Peyer's patch (tissue), 4 donors: ENCODE data around the gene WIPF2. TPM values are rescaled to one million over a fixed set of nuclear protein-coding genes. Genes with fewer than 3 reads are reported as not detected.
"Not testable (repeated sequence)": the region's sequence is repeated elsewhere in the genome, so short reads cannot be mapped to it uniquely, and the experiment has no call there.

Experiments used
- DNase-seq, 3 donors: peaks; one replicate each; pipeline ENCODE4 v3.0.0-alpha.2; 2017 to 2019
- H3K27ac ChIP-seq, 4 donors: fragments of 200-600 bp; sonication (generic); one replicate each; pipeline ENCODE4 v1.5.1; 2016 to 2019
- H3K27me3 ChIP-seq, 2 donors: fragments of 200-600 bp; sonication (generic); one replicate each; pipeline ENCODE4 v1.5.1; 2019
- H3K36me3 ChIP-seq, 3 donors: fragments of 200-600 bp; sonication (generic); one replicate each; pipeline ENCODE4 v1.5.1; 2016 to 2019
- H3K4me1 ChIP-seq, 4 donors: fragments of 200-600 bp; sonication (generic); one replicate each; pipeline ENCODE4 v1.5.1; 2016 to 2019
- H3K4me3 ChIP-seq, 4 donors: fragments of 200-600 bp; sonication (generic); 1 replicate in 3 of 4; 2 replicates in 1 of 4; pipeline ENCODE4 v1.5.1; 2016 to 2019; ENCODE audit warnings: mild to moderate bottlenecking in 1 of 4
- H3K9me3 ChIP-seq, 4 donors: fragments of 200-600 bp; sonication (generic); one replicate each; pipeline ENCODE4 v1.5.1; 2016 to 2019; ENCODE audit warnings: mild to moderate bottlenecking in 1 of 4
- POLR2A ChIP-seq, 2 donors: fragments of 450-650 bp; IDR thresholded peaks; one replicate each; pipeline ENCODE4 v1.5.1; 2017; ENCODE audit warnings: antibody characterized with exemption in 2 of 2, mild to moderate bottlenecking in 2 of 2, moderate library complexity in 2 of 2
- total RNA-seq, 4 donors: library from RNA; depleted of rRNA; stranded (reverse); fragments of >200 nt; gene quantifications; one replicate each; pipeline ENCODE4 v1.1.0, GENCODE V29; 2016
- TF ChIP-seq, protein P1 (sequence below), 6 experiments: fragments of 450-650 bp in 4 of 6; fragments of 200-600 bp in 2 of 6; sonication (generic) in 1 of 6; IDR thresholded peaks; one replicate each; pipeline ENCODE4 v1.5.1; 2017 to 2019; ENCODE audit warnings: antibody characterized with exemption in 6 of 6, mild to moderate bottlenecking in 3 of 6, moderate library complexity in 1 of 6

The WIPF2 gene
- total RNA-seq, 4 donors from 2014 or later, result 20.6 to 34.3 (median 26.8) TPM

DNA sequence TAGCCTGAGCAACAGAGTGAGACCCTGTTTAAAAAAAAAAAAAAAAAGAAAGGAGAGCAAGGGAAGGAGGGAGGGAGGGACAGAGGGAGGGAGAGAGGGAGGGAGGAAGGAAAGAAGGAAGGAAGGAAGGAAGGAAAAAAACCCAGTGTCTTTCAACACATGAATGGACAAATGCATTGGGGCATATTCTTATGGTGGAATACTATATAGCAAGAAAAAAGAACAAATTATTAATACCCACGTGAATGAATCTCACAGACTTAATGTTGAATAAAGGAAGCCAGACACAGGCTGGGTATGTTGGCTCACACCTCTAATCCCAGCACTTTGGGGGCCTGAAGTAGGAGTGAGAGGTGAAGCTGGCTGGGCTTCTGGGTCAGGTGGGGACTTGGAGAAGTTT lies 21.6 kb upstream of the WIPF2 start:
- no peak for DNase-seq
- Histone ChIP-seq H3K27me3 (no peaks in the 10 kb centered on the region), H3K9me3 (no peaks in the 10 kb centered on the region), H3K27ac (no peak overlapping the region), H3K4me1 (peaks cover 0 to 3% (median 0%) of the 10 kb centered on the region in 4 donors), H3K4me3 (no peak overlapping the region), H3K36me3 (peaks cover 0 to 13% (median 0%) of the 10 kb centered on the region in 3 donors)
- TF ChIP-seq POLR2A (IDR thresholded peaks at IDR 0.05), result no peak
- TF ChIP-seq, protein P1, sequence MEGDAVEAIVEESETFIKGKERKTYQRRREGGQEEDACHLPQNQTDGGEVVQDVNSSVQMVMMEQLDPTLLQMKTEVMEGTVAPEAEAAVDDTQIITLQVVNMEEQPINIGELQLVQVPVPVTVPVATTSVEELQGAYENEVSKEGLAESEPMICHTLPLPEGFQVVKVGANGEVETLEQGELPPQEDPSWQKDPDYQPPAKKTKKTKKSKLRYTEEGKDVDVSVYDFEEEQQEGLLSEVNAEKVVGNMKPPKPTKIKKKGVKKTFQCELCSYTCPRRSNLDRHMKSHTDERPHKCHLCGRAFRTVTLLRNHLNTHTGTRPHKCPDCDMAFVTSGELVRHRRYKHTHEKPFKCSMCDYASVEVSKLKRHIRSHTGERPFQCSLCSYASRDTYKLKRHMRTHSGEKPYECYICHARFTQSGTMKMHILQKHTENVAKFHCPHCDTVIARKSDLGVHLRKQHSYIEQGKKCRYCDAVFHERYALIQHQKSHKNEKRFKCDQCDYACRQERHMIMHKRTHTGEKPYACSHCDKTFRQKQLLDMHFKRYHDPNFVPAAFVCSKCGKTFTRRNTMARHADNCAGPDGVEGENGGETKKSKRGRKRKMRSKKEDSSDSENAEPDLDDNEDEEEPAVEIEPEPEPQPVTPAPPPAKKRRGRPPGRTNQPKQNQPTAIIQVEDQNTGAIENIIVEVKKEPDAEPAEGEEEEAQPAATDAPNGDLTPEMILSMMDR (IDR thresholded peaks at IDR 0.05), result no peak

DNA sequence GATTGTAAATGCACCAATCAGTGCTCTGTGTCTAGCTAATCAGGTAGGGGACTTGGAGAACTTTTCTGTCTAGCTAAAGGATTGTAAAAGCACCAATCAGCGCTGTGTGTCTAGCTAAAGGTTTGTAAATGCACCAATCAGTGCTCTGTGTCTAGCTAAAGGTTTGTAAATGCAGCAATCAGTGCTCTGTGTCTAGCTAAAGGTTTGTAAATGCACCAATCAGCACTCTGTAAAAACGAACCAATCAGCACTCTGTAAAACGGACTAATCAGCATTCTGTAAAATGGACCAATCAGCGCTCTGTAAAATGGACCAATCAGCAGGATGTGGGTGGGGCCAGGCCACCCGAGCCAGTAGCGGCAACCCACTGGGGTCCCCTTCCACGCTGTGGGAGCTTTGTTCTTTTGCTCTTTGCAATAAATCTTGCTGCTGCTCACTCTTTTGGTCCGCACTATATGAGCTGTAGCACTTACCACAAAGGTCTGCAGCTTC lies 21.1 kb upstream of the WIPF2 start:
- H3K4me3 ChIP-seq, H3K36me3 ChIP-seq, H3K4me1 ChIP-seq, H3K27ac ChIP-seq, DNase-seq, H3K9me3 ChIP-seq, H3K27me3 ChIP-seq: not testable (repeated sequence)

DNA sequence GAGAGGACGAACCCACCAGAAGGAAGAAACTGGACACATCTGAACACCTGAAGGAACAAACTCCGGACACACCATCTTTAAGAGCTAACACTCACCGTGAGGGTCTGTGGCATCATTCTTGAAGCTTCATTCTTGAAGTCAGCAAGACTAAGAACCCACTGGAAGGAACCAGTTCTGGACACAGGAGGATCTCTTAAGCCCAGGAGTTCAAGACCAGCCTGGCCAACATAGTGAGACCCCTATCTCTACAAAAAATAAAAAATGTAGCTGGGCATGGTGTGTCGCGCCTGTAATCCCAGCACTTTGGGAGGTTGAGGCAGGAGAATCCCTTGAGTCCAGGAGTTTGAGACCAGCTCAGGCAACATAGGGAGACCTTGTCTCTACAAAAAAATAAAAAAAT lies 20.5 kb upstream of the WIPF2 start:
- no peak overlapping the region for H3K27ac ChIP-seq
- peaks cover 0 to 6% (median 0%) of the 10 kb centered on the region in 4 donors for H3K4me1 ChIP-seq
- TF ChIP-seq POLR2A (IDR thresholded peaks at IDR 0.05), result no peak
- TF ChIP-seq, protein P1 (IDR thresholded peaks at IDR 0.05), result no peak
- H3K27me3 ChIP-seq, result no peaks in the 10 kb centered on the region
- no peaks in the 10 kb centered on the region for H3K9me3 ChIP-seq
- H3K4me3 ChIP-seq, result no peak overlapping the region
- no peak for DNase-seq
- peaks cover 0 to 3% (median 0%) of the 10 kb centered on the region in 3 donors for H3K36me3 ChIP-seq

DNA sequence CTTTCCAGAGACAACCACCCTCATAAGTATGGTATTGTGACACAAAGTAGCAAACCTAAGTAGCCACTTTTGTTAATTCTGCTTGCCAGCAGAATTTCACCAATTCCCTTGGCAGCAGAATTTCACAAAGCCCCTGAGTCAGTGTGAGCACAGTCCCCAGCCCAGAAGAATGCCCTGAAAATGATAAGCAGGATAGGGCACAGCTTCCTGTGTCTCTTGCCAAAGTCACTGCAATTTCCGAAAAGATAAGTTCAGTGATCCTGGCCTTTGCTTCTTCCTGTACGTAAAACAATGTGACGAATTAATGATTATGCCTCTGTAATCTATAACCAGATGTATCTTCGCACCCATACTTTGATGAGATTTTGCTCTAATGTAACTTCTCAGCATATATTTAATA lies 16.0 kb upstream of the WIPF2 start:
- no peaks in the 10 kb centered on the region for H3K36me3 ChIP-seq
- H3K27ac ChIP-seq, result peak overlapping the region in 1 of 4 donors; percentile 47
- no peak overlapping the region for H3K4me3 ChIP-seq
- H3K27me3 ChIP-seq, result no peaks in the 10 kb centered on the region
- TF ChIP-seq, protein P1 (IDR thresholded peaks at IDR 0.05), result no peak
- no peak for TF ChIP-seq POLR2A (IDR thresholded peaks at IDR 0.05)
- DNase-seq, result no peak
- H3K4me1 ChIP-seq, result peaks cover 0 to 15% (median 0%) of the 10 kb centered on the region in 4 donors
- no peaks in the 10 kb centered on the region for H3K9me3 ChIP-seq

DNA sequence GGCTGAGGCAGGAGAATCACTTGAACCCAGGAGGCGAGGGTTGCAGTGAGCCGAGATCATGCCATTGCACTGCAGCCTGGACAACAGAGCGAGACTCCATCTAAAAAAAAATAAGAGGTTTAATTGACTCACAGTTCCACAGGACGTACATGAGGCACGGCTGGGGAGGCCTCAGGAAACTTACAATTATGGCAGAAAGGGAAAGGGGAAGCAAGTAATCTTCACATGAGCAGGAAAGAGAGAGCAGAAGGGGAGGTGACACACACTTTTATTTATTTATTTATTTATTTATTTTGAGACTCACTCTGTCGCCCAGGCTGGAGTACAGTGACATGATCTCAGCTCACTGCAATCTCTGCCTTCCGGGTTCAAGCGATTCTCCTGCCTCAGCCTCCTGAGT lies 12.9 kb upstream of the WIPF2 start:
- not testable (repeated sequence) for H3K27me3 ChIP-seq

DNA sequence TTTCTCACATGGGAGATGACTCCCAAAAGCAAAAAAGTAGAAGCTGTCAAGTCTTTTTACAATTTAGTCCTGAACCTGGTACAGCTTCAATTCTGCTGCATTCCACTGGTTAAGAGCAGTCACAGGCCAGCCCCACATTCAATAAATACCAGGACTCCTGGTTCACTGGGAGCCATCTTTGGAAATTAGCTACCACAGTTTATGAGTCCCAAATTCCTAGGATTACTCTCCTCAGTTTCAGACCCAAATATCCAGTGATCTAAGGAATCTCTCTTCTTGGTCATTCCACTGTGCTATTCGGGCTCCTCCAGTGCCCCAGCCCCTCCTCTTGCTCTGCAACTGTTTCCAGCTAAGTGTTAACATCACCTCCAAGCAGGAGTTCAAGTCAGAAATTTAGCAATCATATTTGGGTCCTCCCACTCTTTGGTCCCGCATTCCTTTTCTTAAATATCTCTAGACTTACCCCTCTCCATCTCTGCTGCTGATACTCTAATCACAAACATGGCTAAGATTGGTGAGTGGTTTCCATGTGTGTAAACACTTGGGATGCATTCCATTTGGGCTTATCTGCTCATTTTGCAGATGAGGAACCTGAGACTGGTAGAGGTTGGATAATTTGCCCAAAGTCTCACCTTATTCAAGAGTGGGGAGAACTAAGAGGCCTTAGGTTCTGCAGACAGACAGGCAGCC lies 9.6 kb upstream of the WIPF2 start:
- DNase-seq, result no peak
- no peak overlapping the region for H3K27ac ChIP-seq
- no peaks in the 10 kb centered on the region for H3K4me1 ChIP-seq
- no peak overlapping the region for H3K4me3 ChIP-seq
- TF ChIP-seq, protein P1 (IDR thresholded peaks at IDR 0.05), result no peak
- no peak for TF ChIP-seq POLR2A (IDR thresholded peaks at IDR 0.05)
- H3K27me3 ChIP-seq, result no peaks in the 10 kb centered on the region
- no peaks in the 10 kb centered on the region for H3K36me3 ChIP-seq
- no peaks in the 10 kb centered on the region for H3K9me3 ChIP-seq

More for the DNA sequence above, 12.9 kb upstream of the WIPF2 start:
- not testable (repeated sequence) for H3K4me3 ChIP-seq, H3K27ac ChIP-seq, H3K36me3 ChIP-seq, DNase-seq, H3K9me3 ChIP-seq
- H3K4me1 ChIP-seq, result peaks cover 0 to 15% (median 0%) of the 10 kb centered on the region in 4 donors

DNA sequence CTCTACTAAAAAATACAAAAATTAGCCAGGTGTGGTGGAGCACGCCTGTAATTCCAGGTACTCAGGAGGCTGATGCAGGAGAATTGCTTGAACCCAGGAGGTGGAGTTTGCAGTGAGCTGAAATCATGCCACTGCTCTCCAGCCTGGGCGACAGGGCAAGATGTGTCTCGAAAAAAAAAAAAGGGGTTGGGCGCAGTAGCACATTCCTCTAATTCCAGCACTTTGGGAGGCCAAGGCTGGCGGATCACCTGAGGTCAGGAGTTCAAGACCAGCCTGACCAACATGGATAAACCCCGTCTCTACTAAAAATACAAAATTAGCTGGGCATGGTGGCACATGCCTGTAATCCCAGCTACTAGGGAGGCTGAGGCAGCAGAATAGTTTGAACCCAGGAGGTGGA lies 5.2 kb upstream of the WIPF2 start:
- H3K4me1 ChIP-seq, H3K4me3 ChIP-seq, DNase-seq, H3K27ac ChIP-seq, H3K9me3 ChIP-seq, H3K36me3 ChIP-seq, H3K27me3 ChIP-seq: not testable (repeated sequence)
